HepG2 (cell line): ENCODE data around the gene TMEM239.

Experiments
- ARNTL ChIP-seq: sonication (generic); formaldehyde crosslinking; IDR thresholded peaks from 2 replicates; pipeline ENCODE4 v1.4.0; 2020; ENCODE audit warnings: mild to moderate bottlenecking, missing genetic modification reagents
- CEBPB ChIP-seq: IDR thresholded peaks from 2 replicates; pipeline ENCODE4 v1.6.1; 2011; ENCODE audit warnings: low read depth, low read length, improper control_type of control experiment, borderline replicate concordance
- EZH2 ChIP-seq: conservative IDR thresholded peaks from 2 replicates; pipeline ENCODE4 v1.6.1; 2012; ENCODE audit warnings: mild to moderate bottlenecking, low read depth, low read length, moderate library complexity
- HES4 ChIP-seq: sonication (generic); formaldehyde crosslinking; IDR thresholded peaks from 2 replicates; pipeline ENCODE4 v1.9.0; 2021; ENCODE audit warnings: mild to moderate bottlenecking, missing genetic modification reagents, borderline replicate concordance
- JUNB ChIP-seq: sonication (generic); formaldehyde crosslinking; IDR thresholded peaks from 2 replicates; pipeline ENCODE4 v1.8.0; 2022; ENCODE audit warnings: missing genetic modification reagents, mild to moderate bottlenecking, borderline replicate concordance
- TP53 ChIP-seq: sonication (generic); formaldehyde crosslinking; conservative IDR thresholded peaks from 2 replicates; pipeline ENCODE4 v1.4.0; 2020; ENCODE audit warnings: missing genetic modification reagents
- TRAFD1 ChIP-seq: sonication (generic); formaldehyde crosslinking; IDR thresholded peaks from 2 replicates; pipeline ENCODE4 v1.5.1; 2020; ENCODE audit warnings: missing genetic modification reagents, mild to moderate bottlenecking, borderline replicate concordance
- ZBTB20 ChIP-seq: sonication (generic); formaldehyde crosslinking; IDR thresholded peaks from 2 replicates; pipeline ENCODE4 v1.8.1; 2023; ENCODE audit warnings: missing genetic modification reagents, low read depth, mild to moderate bottlenecking, borderline replicate concordance
- TF ChIP-seq, protein P1 (sequence below): sonication (generic); formaldehyde crosslinking; IDR thresholded peaks from 2 replicates; pipeline ENCODE4 v1.5.0; 2020; ENCODE audit warnings: mild to moderate bottlenecking, missing genetic modification reagents, moderate library complexity

DNA sequence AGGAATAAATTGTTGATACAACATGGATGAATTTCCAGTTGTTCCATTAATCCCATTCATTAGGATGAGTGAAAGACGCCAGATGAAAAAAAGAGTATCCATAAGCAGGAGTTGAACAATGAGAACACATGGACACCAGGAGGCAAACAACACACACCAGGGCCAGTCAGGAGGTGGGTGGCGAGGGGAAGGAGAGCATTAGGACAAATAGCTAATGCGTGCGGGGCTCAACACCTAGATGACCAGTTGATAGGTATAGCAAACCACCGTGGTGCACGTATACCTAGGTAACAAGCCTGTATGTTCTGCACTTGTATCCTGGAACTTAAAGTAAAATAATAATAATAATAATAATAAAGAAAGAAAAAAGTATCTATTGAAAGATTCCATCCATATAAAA, 13.2 kb downstream of the TMEM239 start:
- TF ChIP-seq EZH2: no peak
- TF ChIP-seq, protein P1, sequence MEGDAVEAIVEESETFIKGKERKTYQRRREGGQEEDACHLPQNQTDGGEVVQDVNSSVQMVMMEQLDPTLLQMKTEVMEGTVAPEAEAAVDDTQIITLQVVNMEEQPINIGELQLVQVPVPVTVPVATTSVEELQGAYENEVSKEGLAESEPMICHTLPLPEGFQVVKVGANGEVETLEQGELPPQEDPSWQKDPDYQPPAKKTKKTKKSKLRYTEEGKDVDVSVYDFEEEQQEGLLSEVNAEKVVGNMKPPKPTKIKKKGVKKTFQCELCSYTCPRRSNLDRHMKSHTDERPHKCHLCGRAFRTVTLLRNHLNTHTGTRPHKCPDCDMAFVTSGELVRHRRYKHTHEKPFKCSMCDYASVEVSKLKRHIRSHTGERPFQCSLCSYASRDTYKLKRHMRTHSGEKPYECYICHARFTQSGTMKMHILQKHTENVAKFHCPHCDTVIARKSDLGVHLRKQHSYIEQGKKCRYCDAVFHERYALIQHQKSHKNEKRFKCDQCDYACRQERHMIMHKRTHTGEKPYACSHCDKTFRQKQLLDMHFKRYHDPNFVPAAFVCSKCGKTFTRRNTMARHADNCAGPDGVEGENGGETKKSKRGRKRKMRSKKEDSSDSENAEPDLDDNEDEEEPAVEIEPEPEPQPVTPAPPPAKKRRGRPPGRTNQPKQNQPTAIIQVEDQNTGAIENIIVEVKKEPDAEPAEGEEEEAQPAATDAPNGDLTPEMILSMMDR: no peak
- TF ChIP-seq HES4 (CRISPR knock-in tag): no peak
- no peak for TF ChIP-seq CEBPB
- no peak for TF ChIP-seq ARNTL (CRISPR knock-in tag)
- no peak for TF ChIP-seq TRAFD1 (CRISPR knock-in tag)
- no peak for TF ChIP-seq ZBTB20 (CRISPR knock-in tag)
- no peak for TF ChIP-seq TP53 (CRISPR knock-in tag)
- TF ChIP-seq JUNB (CRISPR knock-in tag): no peak
